ENCODE data around the gene RPS29. TPM values are rescaled to one million over a fixed set of nuclear protein-coding genes. Genes with fewer than 3 reads are reported as not detected.
A peak's percentile ranks its signal among the peaks of the same experiment; 100 is the strongest.
"Not testable (repeated sequence)": the region's sequence is repeated elsewhere in the genome, so short reads cannot be mapped to it uniquely, and the experiment has no call there.

Gene RPS29
- total and polyA plus RNA-seq, 9 of the 15 experiments (the other 6 are each of a cell fraction or from before 2014, with no cell fraction given) = 1,545 to 5,012 (median 2,448) TPM

- peaks cover 56% of the 10 kb centered on the region for H3K79me2 ChIP-seq (ENCODE audit: control insufficient read depth, insufficient read depth, low read length)
- H3K27me3 ChIP-seq (ENCODE audit: control insufficient read depth in 2 of 2, insufficient read depth in 2 of 2, low read length in 2 of 2); H2AFZ ChIP-seq (ENCODE audit: low read depth, low read length); BruUV-seq (replicated peaks); H3K9me1 ChIP-seq (ENCODE audit: control insufficient read depth, insufficient read depth, low read length); CTCF ChIA-PET (ENCODE audit: low intra/inter-chr PET ratio); FAIRE-seq; in situ Hi-C loops (cut with MboI); H3K9me3 ChIP-seq (replicated peaks; ENCODE audit: control insufficient read depth, insufficient read depth, low read depth, low read length): not testable (repeated sequence)
- peak overlapping the region; percentile 82 for H3K4me3 ChIP-seq
- ATAC-seq = peak; percentile 14; the same call in 1 of the 3 replicates
- POLR2A ChIA-PET = interaction anchor here (0.5 to 3.0 kb wide), 10 partner anchors 10 to 283 kb away, joined by 3 to 14 read pairs (median 3); partner anchors contain the start of genes LRR1, POLE2 and RPL36AL
- peaks cover 12% of the 10 kb centered on the region in 2 experiments; a peak in 4 of 5 replicates for H3K4me1 ChIP-seq (replicated peaks in 1 of 2; ENCODE audit: control insufficient read depth in 2 of 2, insufficient read depth in 2 of 2, low read length in 2 of 2)
- intact Hi-C loops (cut with micrococcal nuclease) = loop anchor here (5.0 kb wide), 2 partner anchors 37 to 267 kb away; partner anchors contain the start of genes MGAT2, NEMF and RPL36AL
- peak overlapping the region; percentile 92 for H3K27ac ChIP-seq (ENCODE audit: extremely low read depth, low read depth, low read length)
- peaks cover 30% of the 10 kb centered on the region for H4K20me1 ChIP-seq (replicated peaks; ENCODE audit: control insufficient read depth, insufficient read depth, low read length)
- peak overlapping the region; percentile 94 for H3K4me2 ChIP-seq (ENCODE audit: insufficient read depth, low read length)
- H3K36me3 ChIP-seq (ENCODE audit: control insufficient read depth, insufficient read depth, low read length) = peaks cover 44% of the 10 kb centered on the region
- peak in 1 of 4 experiments; percentile 34 for DNase-seq (ENCODE audit: extremely low read depth in 1 of 4, low spot score in 3 of 4)
- H3K9ac ChIP-seq (ENCODE audit: insufficient read depth in 1 of 2, low read depth in 2 of 2, low read length in 2 of 2) = peak overlapping the region; percentile 97 to 99
- peak; percentile 24 for TF ChIP-seq GTF3C2 (IDR thresholded peaks at IDR 0.05; ENCODE audit: borderline replicate concordance, extremely low read depth, insufficient read length)
- peak; percentile 27 for TF ChIP-seq POLR3A (IDR thresholded peaks at IDR 0.05; ENCODE audit: borderline replicate concordance, extremely low read depth, insufficient read depth, insufficient read length)
- peak; percentile 24; the same call in 1 of the 2 replicates for TF ChIP-seq POLR2G (IDR thresholded peaks at IDR 0.05; ENCODE audit: low read depth, low read length)
- TF ChIP-seq TBP (optimal IDR thresholded peaks at IDR 0.05; ENCODE audit: low read depth, low read length) = peak; percentile 45
- TF ChIP-seq BCOR (IDR thresholded peaks at IDR 0.05) = 0 out of 2 replicates have a peak, but pooled peaks have one; percentile 12
- peak; percentile 21; the same call in 1 of the 2 replicates for TF ChIP-seq RBFOX2 (IDR thresholded peaks at IDR 0.05; ENCODE audit: low read depth, low read length)
- 0 out of 4 replicates have a peak, but pooled peaks of 1 of the 2 experiments have one; percentile 18 for TF ChIP-seq KDM1A (IDR thresholded peaks at IDR 0.05)
- TF ChIP-seq ADNP (tag; IDR thresholded peaks at IDR 0.05) = peak; percentile 66; the same call in 1 of the 2 replicates
- WGBS (ENCODE audit: insufficient coverage, low coverage, missing lambda C conversion rate) = 0% methylated on average over 27 of the region's 32 CpGs
Measured at GRCh38 chr14:49584981-49585640, 1.1 kb downstream of the RPS29 start.
